Heart right ventricle (tissue), 16 donors: ENCODE measurements around the gene ZCCHC14. TPM values are rescaled to one million over a fixed set of nuclear protein-coding genes. Genes with fewer than 3 reads are reported as not detected.
"Not testable (repeated sequence)": the region's sequence is repeated elsewhere in the genome, so short reads cannot be mapped to it uniquely, and the experiment has no call there.

Experiments used
- ATAC-seq, 8 donors: fragments of 200-7000 bp; cut with Tn5 transposase; one replicate each; pipeline ENCODE4 v1.9.1; 2020; ENCODE audit warnings: mild to moderate bottlenecking in 8 of 8, moderate library complexity in 8 of 8, moderate number of reproducible peaks in 1 of 8
- DNase-seq, 2 donors: peaks; one replicate each; pipeline ENCODE4 v3.0.0-alpha.2; 2020
- H3K27ac ChIP-seq, 10 donors: fragments of 200-600 bp; sonication (generic) in 2 of 10; one replicate each; pipeline versions ENCODE4 v1.5.0 to v1.8.0; 2020 to 2022; ENCODE audit warnings: mild to moderate bottlenecking in 3 of 10
- H3K27me3 ChIP-seq, 7 donors: fragments of 200-600 bp; one replicate each; pipeline ENCODE4 v1.8.0; 2021 to 2022; ENCODE audit warnings: mild to moderate bottlenecking in 2 of 7
- H3K36me3 ChIP-seq, 9 donors: fragments of 200-600 bp; sonication (generic) in 1 of 9; one replicate each; pipeline versions ENCODE4 v1.5.0 to v1.8.0; 2020 to 2022; ENCODE audit warnings: mild to moderate bottlenecking in 2 of 9
- H3K4me1 ChIP-seq, 9 donors: fragments of 200-600 bp; sonication (generic) in 1 of 9; one replicate each; pipeline versions ENCODE4 v1.5.0 to v1.8.0; 2020 to 2022; ENCODE audit warnings: mild to moderate bottlenecking in 4 of 9
- H3K4me3 ChIP-seq, 10 donors: fragments of 200-600 bp; sonication (generic) in 2 of 10; one replicate each; pipeline versions ENCODE4 v1.5.0 to v1.8.0; 2020 to 2022; ENCODE audit warnings: mild to moderate bottlenecking in 7 of 10, moderate library complexity in 2 of 10
- H3K9me3 ChIP-seq, 11 donors: fragments of 200-600 bp in 10 of 11; sonication (generic) in 2 of 11; one replicate each; pipeline versions ENCODE4 v1.5.0 to v1.8.0; 2013 to 2022; ENCODE audit warnings: mild to moderate bottlenecking in 2 of 11, control low read depth in 1 of 11, moderate library complexity in 1 of 11
- WGBS, 2 donors: extraction: QIAGEN DNeasy Blood & Tissue Kit; methylation state at CpG; one replicate each; pipeline ENCODE4 v1.1.7; 2013; ENCODE audit warnings: inconsistent platforms in 1 of 2; 5-methylcytosine and 5-hydroxymethylcytosine counted together
- intact Hi-C, 10 donors: fragments of 100-400 bp; cut with DNase I; formaldehyde crosslinking; loops; one replicate each; pipeline versions ENCODE4 v1.11.1 to v1.14.2; 2022
- polyA plus RNA-seq, 2 donors: library from polyadenylated mRNA; stranded (reverse); fragments of 200-250 nt; gene quantifications; one replicate each; pipeline ENCODE4 v1.2.3, GENCODE V29; 2013
- total RNA-seq, 10 donors: library from RNA; stranded (reverse); fragmentation: NEBNext Ultra II Directional in 3 of 10; extraction: Animal tissue kit (Norgen Biotek cat#: 25700) in 3 of 10; gene quantifications; one replicate each; pipeline versions ENCODE4 v1.2.1 to v1.2.4, GENCODE V29; 2021 to 2023
- TF ChIP-seq, protein P1 (sequence below), 9 donors: fragments of 200-600 bp; sonication (generic) in 2 of 9; IDR thresholded peaks; one replicate each; pipeline versions ENCODE4 v1.5.0 to v1.8.0; 2021 to 2022; ENCODE audit warnings: antibody characterized with exemption in 9 of 9, mild to moderate bottlenecking in 5 of 9, moderate library complexity in 1 of 9
- donor health status: Arrhythmogenic right ventricular cardiomyopathy.
- donor health status: ischemic (EF 13 %, LVEDD 7.1; RV severe dilation, severe dysfunction).
- donor health status: healthy with polysubstance abuse.
- donor health status: DM: no; HTN: yes; CAD: no.
- donor health status: DM: no; HTN: no; CAD: no.
- donor health status: ischemic (EF 25% LVEDD 6.9; RV normal size, moderate dysfunction).
- donor health status: ischemic (EF 25% LVEDD 5.7; RV mildly dilated, moderate dysfunction).
- donor health status: healthy.
- donor health status: DM: yes; HTN: yes; CAD: no.
- donor health status: Ischemic cardiomyopathy.
- donor health status: ischemic (EF 35%, LVEDD 5.7; RV mildly dilated, moderate dysfunction).
- donor health status: nonischemic (EF 11% LVEDD 7.7; RV severe dilation, severe dysfunction).
- donor health status: DM: yes; HTN: yes; CAD: no.
- donor health status: PGD.
- donor health status: ischemic (EF 29% LVEDD 5.4; RV normal size, mild dysfunction).
- donor health status: nonischemic (EF 23%, LVEDD 6.1; RV moderate dilation, normal function).

Gene ZCCHC14
- total and polyA plus RNA-seq, 12 donors, result 4.5 to 19.3 (median 15.7) TPM

DNA sequence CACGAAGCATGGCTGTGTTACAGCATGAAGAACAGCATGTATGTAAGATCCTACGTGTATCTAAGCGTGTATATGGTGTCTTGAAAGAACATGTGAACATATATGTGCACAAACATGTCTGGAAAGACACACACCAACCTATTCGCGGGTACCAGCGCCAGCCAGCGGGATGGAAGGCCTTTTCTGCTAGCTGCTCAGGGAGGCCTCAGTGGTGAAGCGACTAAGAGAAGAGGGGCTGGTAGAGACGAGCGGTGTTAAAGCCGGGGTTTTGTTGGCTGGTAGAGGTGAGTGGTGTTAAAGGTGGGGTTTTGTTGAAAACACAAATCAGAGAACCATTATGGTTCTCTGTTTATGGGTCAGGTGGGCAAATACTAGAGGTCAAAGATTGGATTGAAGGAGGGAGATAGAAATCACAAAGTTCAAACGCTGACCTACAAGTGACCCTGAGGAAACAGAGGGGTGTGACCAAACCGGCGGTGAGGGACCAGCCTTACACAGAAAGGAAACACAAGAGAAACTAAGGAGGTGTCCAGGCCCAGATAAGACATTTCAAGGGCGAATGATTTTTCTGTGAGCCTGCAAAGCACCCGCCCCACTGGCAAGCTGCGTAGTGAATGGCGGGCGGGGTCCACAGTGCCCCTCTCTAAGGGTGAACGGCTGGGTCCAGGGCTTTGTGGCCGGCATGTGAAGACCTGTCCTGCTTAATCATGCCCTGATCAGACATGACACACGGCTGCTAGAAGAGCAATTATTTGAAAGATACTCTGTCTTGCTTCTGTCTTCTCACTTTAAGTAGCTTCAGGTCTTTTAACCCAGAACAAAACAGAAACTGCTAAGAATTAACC lies 8.1 kb downstream of the ZCCHC14 start:
- intact Hi-C loops, result loop anchor here in 1 of 10 donors (10.0 kb wide), 1 partner anchor 50 kb away; no protein-coding TSS in a partner anchor
- Histone ChIP-seq H3K4me3 (no peak overlapping the region), H3K9me3 (no peaks in the 10 kb centered on the region), H3K27ac (peak overlapping the region in 9 of 10 donors; percentile 18 to 71 (median 40)), H3K4me1 (peaks cover 19 to 96% (median 67%) of the 10 kb centered on the region in 9 donors), H3K27me3 (no peaks in the 10 kb centered on the region), H3K36me3 (peaks cover 0 to 2% (median 0%) of the 10 kb centered on the region in 9 donors)
- WGBS, 2 donors, result 57 to 64% methylated on average over 22 of the region's 22 CpGs
- TF ChIP-seq, protein P1, sequence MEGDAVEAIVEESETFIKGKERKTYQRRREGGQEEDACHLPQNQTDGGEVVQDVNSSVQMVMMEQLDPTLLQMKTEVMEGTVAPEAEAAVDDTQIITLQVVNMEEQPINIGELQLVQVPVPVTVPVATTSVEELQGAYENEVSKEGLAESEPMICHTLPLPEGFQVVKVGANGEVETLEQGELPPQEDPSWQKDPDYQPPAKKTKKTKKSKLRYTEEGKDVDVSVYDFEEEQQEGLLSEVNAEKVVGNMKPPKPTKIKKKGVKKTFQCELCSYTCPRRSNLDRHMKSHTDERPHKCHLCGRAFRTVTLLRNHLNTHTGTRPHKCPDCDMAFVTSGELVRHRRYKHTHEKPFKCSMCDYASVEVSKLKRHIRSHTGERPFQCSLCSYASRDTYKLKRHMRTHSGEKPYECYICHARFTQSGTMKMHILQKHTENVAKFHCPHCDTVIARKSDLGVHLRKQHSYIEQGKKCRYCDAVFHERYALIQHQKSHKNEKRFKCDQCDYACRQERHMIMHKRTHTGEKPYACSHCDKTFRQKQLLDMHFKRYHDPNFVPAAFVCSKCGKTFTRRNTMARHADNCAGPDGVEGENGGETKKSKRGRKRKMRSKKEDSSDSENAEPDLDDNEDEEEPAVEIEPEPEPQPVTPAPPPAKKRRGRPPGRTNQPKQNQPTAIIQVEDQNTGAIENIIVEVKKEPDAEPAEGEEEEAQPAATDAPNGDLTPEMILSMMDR (IDR thresholded peaks at IDR 0.05), result no peak
- ATAC-seq (peak in 4 of 8 donors; percentile 19 to 47 (median 34)), DNase-seq (no peak)

- ATAC-seq, result no peak
- WGBS, 2 donors, result 82 to 86% methylated on average over 5 of the region's 5 CpGs
- TF ChIP-seq, protein P1 (IDR thresholded peaks at IDR 0.05), result no peak
- H3K27me3 ChIP-seq, result no peaks in the 10 kb centered on the region
- peak overlapping the region in 3 of 10 donors; percentile 47 to 71 (median 54) for H3K27ac ChIP-seq
- no peaks in the 10 kb centered on the region for H3K9me3 ChIP-seq
- no peak for DNase-seq
- H3K4me1 ChIP-seq, result peaks cover 15 to 83% (median 55%) of the 10 kb centered on the region in 9 donors
- intact Hi-C loops, result loop anchor here in 1 of 10 donors (10.0 kb wide), 1 partner anchor 49 kb away; no protein-coding TSS in a partner anchor
- H3K36me3 ChIP-seq, result peaks cover 0 to 8% (median 0%) of the 10 kb centered on the region in 9 donors
- no peak overlapping the region for H3K4me3 ChIP-seq
Measured at GRCh38 chr16:87483481-87483880, 9.3 kb downstream of the ZCCHC14 start.

DNA sequence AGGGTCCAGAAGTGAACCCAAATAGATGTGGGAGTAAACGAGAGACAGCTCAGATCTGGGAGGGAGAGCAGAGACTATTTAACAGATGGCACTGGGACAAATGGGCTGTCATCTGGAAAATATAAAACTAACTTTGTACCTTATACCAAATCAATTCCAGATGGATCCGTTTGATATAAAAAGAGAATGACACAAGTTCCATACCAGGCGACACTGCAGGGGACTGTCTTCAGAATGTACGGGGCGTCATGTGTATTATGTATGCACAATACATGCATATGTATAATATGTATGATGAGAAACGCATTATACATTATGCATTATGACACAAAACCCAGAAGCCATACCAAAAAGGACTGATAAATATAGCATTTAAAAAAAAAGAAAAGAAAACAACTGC lies 10.2 kb downstream of the ZCCHC14 start:
- ATAC-seq, result not testable (repeated sequence)
- intact Hi-C loops, result loop anchor here in 1 of 10 donors (10.0 kb wide), 1 partner anchor 48 kb away; no protein-coding TSS in a partner anchor
- 89 to 90% methylated on average over 6 of the region's 6 CpGs for WGBS, 2 donors

DNA sequence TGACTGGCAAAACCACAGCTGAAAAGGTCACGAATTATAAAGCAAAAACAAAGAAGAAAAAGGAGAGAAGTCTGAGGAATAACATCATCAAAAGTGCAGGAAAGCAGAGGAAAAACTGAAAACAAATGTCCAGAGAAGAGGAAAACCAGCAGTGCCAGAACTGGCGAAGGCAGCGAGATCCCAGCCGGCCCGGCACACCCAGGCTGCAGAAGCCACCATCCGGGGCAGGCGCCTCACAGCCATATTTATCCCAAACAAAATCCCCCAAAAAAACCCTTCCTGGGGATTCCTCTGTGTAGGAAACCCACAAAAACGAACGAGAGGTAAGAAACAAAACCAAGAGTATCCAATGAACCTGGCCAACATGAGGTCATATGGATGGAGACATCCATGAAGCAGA lies 10.6 kb downstream of the ZCCHC14 start:
- H3K4me3 ChIP-seq, result no peak overlapping the region
- no peak for ATAC-seq
- no peak for DNase-seq
- peak overlapping the region in 1 of 10 donors; percentile 11 for H3K27ac ChIP-seq
- H3K4me1 ChIP-seq, result peaks cover 7 to 78% (median 44%) of the 10 kb centered on the region in 9 donors
- TF ChIP-seq, protein P1 (IDR thresholded peaks at IDR 0.05), result no peak
- no peaks in the 10 kb centered on the region for H3K9me3 ChIP-seq
- H3K36me3 ChIP-seq, result peaks cover 0 to 8% (median 0%) of the 10 kb centered on the region in 9 donors
- H3K27me3 ChIP-seq, result no peaks in the 10 kb centered on the region
- 92 to 94% methylated on average over 9 of the region's 9 CpGs for WGBS, 2 donors
- intact Hi-C loops, result loop anchor here in 1 of 10 donors (10.0 kb wide), 1 partner anchor 47 kb away; no protein-coding TSS in a partner anchor

More for the DNA sequence above, 10.2 kb downstream of the ZCCHC14 start:
- H3K27ac ChIP-seq, H3K9me3 ChIP-seq, H3K27me3 ChIP-seq, DNase-seq, H3K4me3 ChIP-seq, H3K36me3 ChIP-seq: not testable (repeated sequence)
- H3K4me1 ChIP-seq, result peaks cover 11 to 78% (median 48%) of the 10 kb centered on the region in 9 donors

DNA sequence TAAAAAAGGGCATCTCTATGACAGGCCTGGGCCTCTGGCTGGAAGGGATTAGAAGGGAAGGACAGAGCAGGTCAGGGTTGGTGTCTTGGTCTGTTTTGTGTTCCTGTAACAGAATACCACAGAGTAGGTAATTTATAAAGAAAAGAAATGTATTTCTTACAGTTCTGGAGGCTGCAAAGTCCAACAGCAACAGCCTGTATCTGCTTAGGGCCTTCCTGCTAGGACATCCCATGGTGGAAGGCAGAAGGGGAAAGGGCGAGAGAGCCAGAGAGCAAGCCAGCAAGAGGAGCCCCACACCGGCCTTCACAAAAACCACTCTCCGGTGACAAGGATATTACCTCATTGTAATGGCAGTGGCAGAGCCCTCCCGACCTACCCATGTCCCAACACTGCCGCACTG lies 11.1 kb downstream of the ZCCHC14 start:
- WGBS, 2 donors, result 85 to 91% methylated on average over 5 of the region's 5 CpGs
- not testable (repeated sequence) for H3K4me3 ChIP-seq, H3K27me3 ChIP-seq, DNase-seq, H3K36me3 ChIP-seq, H3K9me3 ChIP-seq, ATAC-seq
- peaks cover 5 to 77% (median 41%) of the 10 kb centered on the region in 9 donors for H3K4me1 ChIP-seq
- intact Hi-C loops, result loop anchor here in 1 of 10 donors (10.0 kb wide), 1 partner anchor 47 kb away; no protein-coding TSS in a partner anchor
- peak overlapping the region in 1 of 10 donors; percentile 11 for H3K27ac ChIP-seq

GRCh38 chr16:87477209-87477981 lies 15.4 kb downstream of the ZCCHC14 start:
- H3K4me3 ChIP-seq, intact Hi-C loops, H3K9me3 ChIP-seq, H3K27me3 ChIP-seq: not testable (repeated sequence)
- Histone ChIP-seq H3K36me3 (peaks cover 0 to 18% (median 0%) of the 10 kb centered on the region in 9 donors), H3K27ac (peak overlapping the region in 6 of 10 donors; percentile 11 to 36 (median 26)), H3K4me1 (peaks cover 5 to 71% (median 25%) of the 10 kb centered on the region in 9 donors)
- peak; percentile 60 to 65 for DNase-seq
- peak; percentile 83 to 96 (median 90) for ATAC-seq
- 70 to 71% methylated on average over 30 of the region's 30 CpGs for WGBS, 2 donors
